IMR-90 (cell line): ENCODE measurements around the gene MTA3. TPM values are rescaled to one million over a fixed set of nuclear protein-coding genes. Genes with fewer than 3 reads are reported as not detected.

Experiments used
- ATAC-seq: fragments of 200-7000 bp; cut with Tn5 transposase; 2 replicates; pipeline ENCODE4 v1.9.1; 2020; ENCODE audit warnings: low read depth, mild to moderate bottlenecking, moderate library complexity
- BruUV-seq: library from RNA; stranded (reverse); fragments of 400-500 nt; replicated peaks from 2 replicates; lab custom pipeline; 2021; lab: Mats Ljungman, UMichigan
- CTCF ChIA-PET: fragments of 300-600 bp; formaldehyde crosslinking; extraction: SDS; loops from one replicate; lab custom pipeline; 2021; ENCODE audit warnings: antibody characterized with exemption; lab: Yijun Ruan, JAX
- POLR2A ChIA-PET: fragments of 300-600 bp; sonication (Branson Sonifier 250); formaldehyde crosslinking; loops from one replicate; lab custom pipeline; 2022; ENCODE audit warnings: antibody characterized with exemption; ENCODE audit not compliant: unreplicated experiment; lab: Charles Lee
- DNase-seq: peaks from one replicate; pipeline ENCODE4 v3.0.0; 2013
- H2AFZ ChIP-seq: replicated peaks from 2 replicates; pipeline ENCODE3; 2013; ENCODE audit warnings: low read length, mild to moderate bottlenecking; ENCODE audit not compliant: poor library complexity
- H2AK5ac ChIP-seq: 2 replicates; pipeline ENCODE4 v1.6.1; 2013; ENCODE audit warnings: low read depth, low read length, inconsistent platforms
- H2AK9ac ChIP-seq: replicated peaks from 2 replicates; pipeline ENCODE3; 2013; ENCODE audit warnings: mild to moderate bottlenecking, low read depth, low read length, moderate library complexity; ENCODE audit not compliant: poor library complexity
- H2BK120ac ChIP-seq: 2 replicates; pipeline ENCODE4 v1.6.1; 2013; ENCODE audit warnings: low read depth, low read length, inconsistent platforms
- H2BK15ac ChIP-seq: 3 replicates; pipeline ENCODE4 v1.6.1; 2013; ENCODE audit warnings: low read depth, low read length, inconsistent platforms
- H2BK20ac ChIP-seq: 2 replicates; pipeline ENCODE4 v1.6.1; 2013; ENCODE audit warnings: low read depth, mild to moderate bottlenecking, inconsistent platforms, low read length, moderate library complexity
- H2BK5ac ChIP-seq: 2 replicates; pipeline ENCODE4 v1.6.1; 2013; ENCODE audit warnings: mild to moderate bottlenecking, low read depth, low read length, inconsistent platforms; ENCODE audit not compliant: poor library complexity, severe bottlenecking
- H3K14ac ChIP-seq: replicated peaks from 2 replicates; pipeline ENCODE4 v1.6.1; 2013; ENCODE audit warnings: low read depth, low read length, inconsistent platforms
- H3K18ac ChIP-seq: 2 replicates; pipeline ENCODE4 v1.6.1; 2013; ENCODE audit warnings: low read depth, low read length, control low read depth
- H3K23ac ChIP-seq: 2 replicates; pipeline ENCODE4 v1.6.1; 2013; ENCODE audit warnings: low read depth, low read length, inconsistent platforms
- H3K27ac ChIP-seq: 2 replicates; pipeline ENCODE4 v1.5.1; 2013; ENCODE audit warnings: mild to moderate bottlenecking, control low read depth, low read length; ENCODE audit not compliant: insufficient read depth
- H3K27me3 ChIP-seq: 2 replicates; pipeline ENCODE4 v1.6.1; 2013; ENCODE audit warnings: low read length; ENCODE audit not compliant: control insufficient read depth, insufficient read depth
- H3K36me3 ChIP-seq: 2 replicates; pipeline ENCODE4 v1.6.1; 2013; ENCODE audit warnings: low read length, mixed read lengths; ENCODE audit not compliant: control insufficient read depth, insufficient read depth
- H3K4ac ChIP-seq: 2 replicates; pipeline ENCODE4 v1.6.1; 2013; ENCODE audit warnings: low read depth, low read length, inconsistent platforms
- H3K4me1 ChIP-seq: 2 replicates; pipeline ENCODE4 v1.6.1; 2013; ENCODE audit warnings: low read length, mixed read lengths; ENCODE audit not compliant: control insufficient read depth, insufficient read depth
- H3K4me2 ChIP-seq: 2 replicates; pipeline ENCODE4 v1.6.1; 2013; ENCODE audit warnings: low read depth, mild to moderate bottlenecking, control low read depth, low read length, moderate library complexity
- H3K4me3 ChIP-seq: 2 replicates; pipeline ENCODE4 v1.5.1; 2013; ENCODE audit warnings: low read depth, mild to moderate bottlenecking, control low read depth, low read length, moderate library complexity; ENCODE audit not compliant: insufficient read depth
- H3K56ac ChIP-seq: 2 replicates; pipeline ENCODE4 v1.6.1; 2013; ENCODE audit warnings: low read length, inconsistent platforms; ENCODE audit not compliant: insufficient read depth; ENCODE audit errors: extremely low read depth
- H3K79me1 ChIP-seq, 2 experiments: 2 replicates each; pipeline ENCODE4 v1.6.1; 2013; ENCODE audit warnings: low read length in 2 of 2, inconsistent platforms in 1 of 2, low read depth in 1 of 2
- H3K9ac ChIP-seq: 2 replicates; pipeline ENCODE4 v1.6.1; 2013; ENCODE audit warnings: low read depth, low read length, control low read depth
- H3K9me1 ChIP-seq: 2 replicates; pipeline ENCODE4 v1.6.1; 2013; ENCODE audit warnings: low read length, inconsistent platforms; ENCODE audit not compliant: insufficient read depth
- H3K9me3 ChIP-seq: 2 replicates; pipeline ENCODE4 v1.6.1; 2013; ENCODE audit warnings: low read length; ENCODE audit not compliant: control insufficient read depth, insufficient read depth
- H4K20me1 ChIP-seq: 2 replicates; pipeline ENCODE4 v1.6.1; 2013; ENCODE audit warnings: low read length, inconsistent platforms; ENCODE audit not compliant: insufficient read depth
- H4K5ac ChIP-seq: 2 replicates; pipeline ENCODE4 v1.6.1; 2013; ENCODE audit warnings: mild to moderate bottlenecking, low read depth, low read length, control low read depth
- H4K8ac ChIP-seq, 2 experiments: 2 replicates each; pipeline ENCODE4 v1.6.1; 2013; ENCODE audit warnings: low read depth in 2 of 2, low read length in 2 of 2, control low read depth in 1 of 2, inconsistent platforms in 1 of 2
- H4K91ac ChIP-seq: 2 replicates; pipeline ENCODE4 v1.6.1; 2013; ENCODE audit warnings: low read depth, low read length, inconsistent platforms; ENCODE audit not compliant: insufficient read depth
- CHD1 ChIP-seq: IDR thresholded peaks from 2 replicates; pipeline ENCODE4 v1.6.1; 2012; ENCODE audit warnings: low read depth, low read length, improper control_type of control experiment
- ELK1 ChIP-seq: fragments of 150-350 bp; IDR thresholded peaks from 2 replicates; pipeline ENCODE4 v1.6.1; 2016; ENCODE audit warnings: low read depth, mild to moderate bottlenecking, low read length, moderate library complexity, borderline replicate concordance
- MAFK ChIP-seq: IDR thresholded peaks from 2 replicates; pipeline ENCODE4 v1.6.1; 2012; ENCODE audit warnings: low read depth, low read length, improper control_type of control experiment
- MAZ ChIP-seq: IDR thresholded peaks from 2 replicates; pipeline ENCODE4 v1.6.1; 2012; ENCODE audit warnings: low read depth, mild to moderate bottlenecking, low read length, improper control_type of control experiment, moderate library complexity, borderline replicate concordance
- POLR2A ChIP-seq: IDR thresholded peaks from 2 replicates; pipeline ENCODE4 v1.6.1; 2012; ENCODE audit warnings: mild to moderate bottlenecking, low read depth, low read length
- WGBS, 2 experiments: methylation state at CpG; one replicate each; pipeline versions ENCODE4 v1.1.5 to v1.1.7; 2013; ENCODE audit warnings: missing lambda C conversion rate in 2 of 2; ENCODE audit not compliant: insufficient read length in 1 of 2; ENCODE audit errors: extremely low coverage in 2 of 2; 5-methylcytosine and 5-hydroxymethylcytosine counted together
- dilution Hi-C: fragments of 300-500 bp; cut with HindIII; formaldehyde crosslinking; loops from one replicate; pipeline ENCODE4 v1.14.3; 2018; ENCODE audit warnings: low sequenced_read_pairs; ENCODE audit not compliant: unreplicated experiment
- in situ Hi-C: fragments of 300-500 bp; cut with MboI; formaldehyde crosslinking; loops from 3 replicates; pipeline ENCODE4 v1.14.3; 2019; ENCODE audit warnings: low sequenced_read_pairs, inconsistent platforms, mixed read lengths
- intact Hi-C: fragments of 100-400 bp; cut with micrococcal nuclease; formaldehyde crosslinking; loops from 2 replicates; pipeline ENCODE4 v1.10.0; 2022
- polyA plus RNA-seq, 3 experiments: library from polyadenylated mRNA; depleted of rRNA; stranded (reverse); fragments of >200 nt; gene quantifications; 2 replicates each; pipeline ENCODE4 v1.2.3, GENCODE V29; 2012; ENCODE audit warnings: low replicate concordance in 1 of 3
- total RNA-seq: library from RNA; depleted of rRNA; stranded (reverse); fragments of >200 nt; gene quantifications from 2 replicates; pipeline ENCODE4 v1.2.3, GENCODE V29; 2012

MTA3 gene
- total and polyA plus RNA-seq, 2 of the 4 experiments (the other 2 are of a cell fraction), result 31.9 to 34.3 TPM

DNA sequence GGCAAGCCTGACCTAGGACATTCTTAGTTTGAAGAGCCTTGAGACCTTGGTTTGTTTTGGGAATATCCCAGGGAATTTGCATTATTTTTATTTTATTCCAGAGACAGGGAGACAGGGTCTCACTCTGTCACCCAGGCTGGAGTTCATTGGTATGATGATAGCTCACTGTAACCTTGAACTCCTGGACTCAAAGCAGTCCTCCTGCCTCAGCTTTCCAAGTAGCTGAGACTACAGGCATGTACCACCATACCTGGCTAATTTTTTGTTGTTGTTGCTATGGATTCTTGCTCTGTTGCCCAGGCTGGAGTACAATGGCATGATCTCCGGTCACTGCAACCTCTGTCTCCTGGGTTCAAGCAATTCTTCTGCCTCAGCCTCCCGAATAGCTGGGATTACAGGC is 4.8 kb downstream of the MTA3 start:
- Histone ChIP-seq H3K79me1 (peaks cover 13 to 57% of the 10 kb centered on the region in 2 experiments), H4K8ac (no peak overlapping the region), H3K36me3 (peaks cover 20% of the 10 kb centered on the region), H2AK9ac (no peak overlapping the region), H2AK5ac (no peak overlapping the region), H2AFZ (no peak overlapping the region), H4K91ac (no peak overlapping the region), H3K9me3 (no peaks in the 10 kb centered on the region), H2BK120ac (no peak overlapping the region), H3K27me3 (no peaks in the 10 kb centered on the region), H3K14ac (no peak overlapping the region), H3K23ac (no peak overlapping the region), H2BK20ac (no peak overlapping the region), H3K4me3 (no peak overlapping the region), H2BK5ac (no peak overlapping the region), H4K5ac (no peak overlapping the region), H3K27ac (no peak overlapping the region), H3K4me2 (no peak overlapping the region), H2BK15ac (no peak overlapping the region), H4K20me1 (no peaks in the 10 kb centered on the region), H3K9me1 (0 out of 2 replicates have a peak, but pooled peaks cover 2% of the 10 kb centered on the region), H3K56ac (no peak overlapping the region), H3K9ac (no peak overlapping the region), H3K4me1 (no peaks in the 10 kb centered on the region; the same call in 1 of the 2 replicates), H3K4ac (no peak overlapping the region), H3K18ac (no peak overlapping the region)
- DNase-seq (no peak), ATAC-seq (no peak)
- in situ Hi-C loops, result no loop called here
- intact Hi-C loops, result no loop called here
- dilution Hi-C loops, result no loop called here
- CTCF ChIA-PET, result no interaction called here
- POLR2A ChIA-PET, result no interaction called here
- BruUV-seq, result no TSS peak
- WGBS, 2 experiments, result no CpG with 5 or more reads among the region's 2 CpGs
- no peak for TF ChIP-seq ELK1
- TF ChIP-seq POLR2A, result no peak
- TF ChIP-seq CHD1, result no peak
- no peak for TF ChIP-seq MAZ
- TF ChIP-seq MAFK, result no peak
